Fibroblast of villous mesenchyme (primary cell): ENCODE data around the gene TFPT. TPM values are rescaled to one million over a fixed set of nuclear protein-coding genes. Genes with fewer than 3 reads are reported as not detected.

Experiments
- DNase-seq: peaks from one replicate; pipeline ENCODE4 v3.0.0-alpha.2; 2010; ENCODE audit warnings: low read depth
- H3K4me3 ChIP-seq: 2 replicates; pipeline ENCODE4 v1.5.1; 2011; ENCODE audit warnings: low read depth, mild to moderate bottlenecking, low read length
- total RNA-seq: library from RNA; depleted of rRNA; stranded (reverse); fragments of >200 nt; gene quantifications from 2 replicates; pipeline ENCODE4 v1.2.3, GENCODE V29; 2012
- TF ChIP-seq, protein P1 (sequence below): IDR thresholded peaks from 2 replicates; pipeline ENCODE4 v1.5.1; 2012; ENCODE audit warnings: low read depth, mild to moderate bottlenecking, low read length; ENCODE audit not compliant: insufficient read depth

Gene TFPT
- total RNA-seq, 1 donor: 17.7 TPM

- TF ChIP-seq, protein P1, sequence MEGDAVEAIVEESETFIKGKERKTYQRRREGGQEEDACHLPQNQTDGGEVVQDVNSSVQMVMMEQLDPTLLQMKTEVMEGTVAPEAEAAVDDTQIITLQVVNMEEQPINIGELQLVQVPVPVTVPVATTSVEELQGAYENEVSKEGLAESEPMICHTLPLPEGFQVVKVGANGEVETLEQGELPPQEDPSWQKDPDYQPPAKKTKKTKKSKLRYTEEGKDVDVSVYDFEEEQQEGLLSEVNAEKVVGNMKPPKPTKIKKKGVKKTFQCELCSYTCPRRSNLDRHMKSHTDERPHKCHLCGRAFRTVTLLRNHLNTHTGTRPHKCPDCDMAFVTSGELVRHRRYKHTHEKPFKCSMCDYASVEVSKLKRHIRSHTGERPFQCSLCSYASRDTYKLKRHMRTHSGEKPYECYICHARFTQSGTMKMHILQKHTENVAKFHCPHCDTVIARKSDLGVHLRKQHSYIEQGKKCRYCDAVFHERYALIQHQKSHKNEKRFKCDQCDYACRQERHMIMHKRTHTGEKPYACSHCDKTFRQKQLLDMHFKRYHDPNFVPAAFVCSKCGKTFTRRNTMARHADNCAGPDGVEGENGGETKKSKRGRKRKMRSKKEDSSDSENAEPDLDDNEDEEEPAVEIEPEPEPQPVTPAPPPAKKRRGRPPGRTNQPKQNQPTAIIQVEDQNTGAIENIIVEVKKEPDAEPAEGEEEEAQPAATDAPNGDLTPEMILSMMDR: no peak
- no peak for DNase-seq
- no peak overlapping the region for H3K4me3 ChIP-seq
These were observed 41.6 kb downstream of the TFPT start for GRCh38 chr19:54073829-54074228.

GRCh38 chr19:54069470-54069869, 46.0 kb downstream of the TFPT start:
- TF ChIP-seq, protein P1: no peak
- no peak overlapping the region for H3K4me3 ChIP-seq
- no peak for DNase-seq

- TF ChIP-seq, protein P1: no peak
- H3K4me3 ChIP-seq: no peak within 1 kb of the TSS
- DNase-seq: no peak
These were observed 51.9 kb downstream of the TFPT start, which contains the start of gene VSTM1 for GRCh38 chr19:54063350-54064116. Gene VSTM1, minus strand, starts transcription at chr19:54063897. Its CDS starts 120 bp downstream, at chr19:54063777.

GRCh38 chr19:54062643-54063042, 52.8 kb downstream of the TFPT start:
- TF ChIP-seq, protein P1: no peak
- H3K4me3 ChIP-seq: no peak overlapping the region
- DNase-seq: no peak

Other genes with a start within 250 kb of the TFPT start
- gene MYADM, start 247.8 kb downstream of the TFPT start, total RNA-seq: 31.1 and 34.8 TPM in 2 replicates
- under 0.01 and 0.43 TPM in 2 replicates for gene PRKCG, start 233.5 kb downstream of the TFPT start, total RNA-seq
- gene CACNG7, start 206.4 kb downstream of the TFPT start, total RNA-seq: 0.32 and 0.43 TPM in 2 replicates
- under 0.01 TPM in 1 of 2 replicates, not detected in the other for gene CACNG8, start 152.7 kb downstream of the TFPT start, total RNA-seq
- under 0.01 and 1.3 TPM in 2 replicates for gene CACNG6, start 124.0 kb downstream of the TFPT start, total RNA-seq
- 0.43 TPM in 1 of 2 replicates, not detected in the other for gene VSTM1, start 51.8 kb downstream of the TFPT start, total RNA-seq
- gene TARM1, start 34.3 kb downstream of the TFPT start, total RNA-seq: not detected in 2 replicates
- under 0.01 and 0.64 TPM in 2 replicates for gene OSCAR, start 14.9 kb downstream of the TFPT start, total RNA-seq
- gene NDUFA3, start 12.8 kb downstream of the TFPT start, total RNA-seq: 10.4 and 11.3 TPM in 2 replicates
- gene PRPF31, start 97 bp upstream of the TFPT start, total RNA-seq: 39.6 and 41.5 TPM in 2 replicates
- gene CNOT3, start 22.1 kb upstream of the TFPT start, total RNA-seq: 7.3 and 7.7 TPM in 2 replicates
- 4.7 and 4.8 TPM in 2 replicates for gene LENG1, start 44.1 kb upstream of the TFPT start, total RNA-seq
- gene TMC4, start 57.5 kb upstream of the TFPT start, total RNA-seq: 0.32 TPM in 1 of 2 replicates, not detected in the other
- 60.2 and 73.4 TPM in 2 replicates for gene MBOAT7, start 73.9 kb upstream of the TFPT start, total RNA-seq
- 82.5 and 83.8 TPM in 2 replicates for gene TSEN34, start 75.7 kb upstream of the TFPT start, total RNA-seq
- 985 and 1,373 TPM in 2 replicates for gene RPS9, start 85.2 kb upstream of the TFPT start, total RNA-seq
- not detected in 2 replicates for gene LILRB3, start 107.3 kb upstream of the TFPT start, total RNA-seq
- not detected in 2 replicates for gene LILRA6, start 127.1 kb upstream of the TFPT start, total RNA-seq
- gene LILRB5, start 141.6 kb upstream of the TFPT start, total RNA-seq: not detected in 2 replicates
- gene LILRB2, start 165.5 kb upstream of the TFPT start, total RNA-seq: not detected in 2 replicates
- gene LILRA5, start 197.5 kb upstream of the TFPT start, total RNA-seq: not detected in 2 replicates
- gene LILRA4, start 223.5 kb upstream of the TFPT start, total RNA-seq: not detected in 2 replicates
- gene LAIR1, start 249.3 kb upstream of the TFPT start, total RNA-seq: under 0.01 TPM in 1 of 2 replicates, not detected in the other